GM06990 (cell line): ENCODE results near the gene LPIN1.

ENCODE experiments used
- DNase-seq: peaks from one replicate; pipeline ENCODE4 v3.0.0-alpha.2; 2011; ENCODE audit not compliant: insufficient read length; ENCODE audit errors: extremely low read depth
- H3K27me3 ChIP-seq: replicated peaks from 2 replicates; pipeline ENCODE4 v1.6.0; 2011; ENCODE audit warnings: low read length; ENCODE audit not compliant: control insufficient read depth, insufficient read depth
- H3K36me3 ChIP-seq: 2 replicates; pipeline ENCODE4 v1.5.1; 2011; ENCODE audit warnings: low read length; ENCODE audit not compliant: control insufficient read depth, insufficient read depth
- H3K4me3 ChIP-seq: replicated peaks from 2 replicates; pipeline ENCODE4 v1.5.1; 2011; ENCODE audit warnings: low read depth, mild to moderate bottlenecking, control low read depth, low read length
- CTCF ChIP-seq: IDR thresholded peaks from 2 replicates; pipeline ENCODE4 v1.5.1; 2011; ENCODE audit warnings: low read length, control low read depth, mild to moderate bottlenecking, inconsistent platforms; ENCODE audit not compliant: insufficient read depth, poor library complexity, severe bottlenecking

Gene LPIN1

GRCh38 chr2:11743366-11743765 is 3.1 kb upstream of the LPIN1 start:
- Histone ChIP-seq H3K27me3 (no peaks in the 10 kb centered on the region; the same call in 1 of the 2 replicates), H3K36me3 (no peaks in the 10 kb centered on the region), H3K4me3 (no peak overlapping the region)
- no peak for DNase-seq
- no peak for TF ChIP-seq CTCF

- Histone ChIP-seq H3K27me3 (no peaks in the 10 kb centered on the region; the same call in 1 of the 2 replicates), H3K4me3 (no peak overlapping the region), H3K36me3 (no peaks in the 10 kb centered on the region)
- no peak for TF ChIP-seq CTCF
- DNase-seq, result peak; percentile 78
These were observed 2.4 kb upstream of the LPIN1 start for GRCh38 chr2:11743846-11744553.

GRCh38 chr2:11744631-11745394 is 1.6 kb upstream of the LPIN1 start:
- Histone ChIP-seq H3K27me3 (no peaks in the 10 kb centered on the region), H3K4me3 (no peak overlapping the region), H3K36me3 (no peaks in the 10 kb centered on the region)
- DNase-seq, result peak; percentile 57
- TF ChIP-seq CTCF, result peak; percentile 43

- Histone ChIP-seq H3K27me3 (no peaks in the 10 kb centered on the region), H3K4me3 (peak overlapping the region; percentile 46), H3K36me3 (no peaks in the 10 kb centered on the region)
- no peak for DNase-seq
- TF ChIP-seq CTCF, result no peak
These were observed 638 bp upstream of the LPIN1 start for GRCh38 chr2:11745613-11746375.

GRCh38 chr2:11746807-11747459 is 501 bp downstream of the LPIN1 start:
- peak overlapping the region; percentile 71 for H3K4me3 ChIP-seq
- H3K36me3 ChIP-seq, result no peaks in the 10 kb centered on the region
- DNase-seq, result no peak
- no peak for TF ChIP-seq CTCF
- H3K27me3 ChIP-seq, result no peaks in the 10 kb centered on the region
